ENCODE results near the gene EGLN2. TPM values are rescaled to one million over a fixed set of nuclear protein-coding genes. Genes with fewer than 3 reads are reported as not detected.
"Not testable (repeated sequence)": the region's sequence is repeated elsewhere in the genome, so short reads cannot be mapped to it uniquely, and the experiment has no call there.

EGLN2 gene
- total RNA-seq, 1 donor from 2014 or later: 86.1 TPM

DNA sequence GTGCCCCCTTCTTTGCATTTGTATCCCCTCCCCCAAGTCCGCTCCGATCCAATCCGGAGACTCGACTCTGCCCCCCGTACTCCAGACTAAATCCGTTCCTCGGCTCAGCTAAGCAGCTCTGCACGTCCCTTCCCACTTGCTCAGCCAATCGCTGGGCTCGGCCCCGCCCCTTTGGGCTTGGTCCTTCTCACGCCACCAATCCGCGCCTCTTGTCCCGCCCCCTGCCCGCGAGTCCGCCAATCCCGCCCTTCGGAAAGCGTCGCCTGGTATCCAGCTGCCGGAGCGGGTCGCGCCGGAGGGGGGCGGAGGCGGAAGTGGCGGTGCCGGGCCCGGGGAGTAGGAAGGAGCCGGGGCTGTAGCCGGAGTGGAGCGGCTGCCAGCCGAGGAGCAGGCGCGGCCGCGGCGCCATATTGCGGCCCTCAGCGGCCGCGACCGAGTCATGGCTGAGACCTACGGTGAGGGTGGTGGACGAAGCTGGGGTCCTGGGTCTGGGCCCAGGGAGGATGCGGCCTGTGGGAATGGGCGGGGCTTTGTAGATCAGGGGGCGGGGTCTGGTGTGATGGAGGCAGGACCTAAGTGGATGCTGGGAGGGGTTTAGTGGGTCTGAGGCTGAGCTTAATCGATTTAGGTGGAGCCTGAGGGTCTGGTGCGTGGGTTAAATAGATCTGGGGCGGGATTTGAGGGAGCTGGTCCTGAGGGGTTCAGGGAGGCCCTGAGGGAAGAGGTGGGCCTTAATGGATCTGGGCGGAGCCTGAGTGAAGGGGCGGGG, 20.9 kb upstream of the EGLN2 start, which contains the start of gene RAB4B:
RAB4B (plus strand) TSS at position 311 of the 769 bp plus-strand sequence; CDS start at position 440, 129 bp downstream.
- Histone ChIP-seq H3K36me3 (ENCODE audit: control insufficient read depth, insufficient read depth, low read length) (no peaks in the 10 kb centered on the region), H3K27me3 (ENCODE audit: control insufficient read depth, insufficient read depth, low read length) (no peaks in the 10 kb centered on the region), H3K4me3 (ENCODE audit: low read depth, low read length) (peak within 1 kb of the TSS; percentile 82)
- FAIRE-seq (no peak), DNase-seq (ENCODE audit: low read depth) (peak; percentile 98)
- TF ChIP-seq, protein P1, sequence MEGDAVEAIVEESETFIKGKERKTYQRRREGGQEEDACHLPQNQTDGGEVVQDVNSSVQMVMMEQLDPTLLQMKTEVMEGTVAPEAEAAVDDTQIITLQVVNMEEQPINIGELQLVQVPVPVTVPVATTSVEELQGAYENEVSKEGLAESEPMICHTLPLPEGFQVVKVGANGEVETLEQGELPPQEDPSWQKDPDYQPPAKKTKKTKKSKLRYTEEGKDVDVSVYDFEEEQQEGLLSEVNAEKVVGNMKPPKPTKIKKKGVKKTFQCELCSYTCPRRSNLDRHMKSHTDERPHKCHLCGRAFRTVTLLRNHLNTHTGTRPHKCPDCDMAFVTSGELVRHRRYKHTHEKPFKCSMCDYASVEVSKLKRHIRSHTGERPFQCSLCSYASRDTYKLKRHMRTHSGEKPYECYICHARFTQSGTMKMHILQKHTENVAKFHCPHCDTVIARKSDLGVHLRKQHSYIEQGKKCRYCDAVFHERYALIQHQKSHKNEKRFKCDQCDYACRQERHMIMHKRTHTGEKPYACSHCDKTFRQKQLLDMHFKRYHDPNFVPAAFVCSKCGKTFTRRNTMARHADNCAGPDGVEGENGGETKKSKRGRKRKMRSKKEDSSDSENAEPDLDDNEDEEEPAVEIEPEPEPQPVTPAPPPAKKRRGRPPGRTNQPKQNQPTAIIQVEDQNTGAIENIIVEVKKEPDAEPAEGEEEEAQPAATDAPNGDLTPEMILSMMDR (IDR thresholded peaks at IDR 0.05; ENCODE audit: insufficient read depth, low read length, severe bottlenecking): peak; percentile 3

DNA sequence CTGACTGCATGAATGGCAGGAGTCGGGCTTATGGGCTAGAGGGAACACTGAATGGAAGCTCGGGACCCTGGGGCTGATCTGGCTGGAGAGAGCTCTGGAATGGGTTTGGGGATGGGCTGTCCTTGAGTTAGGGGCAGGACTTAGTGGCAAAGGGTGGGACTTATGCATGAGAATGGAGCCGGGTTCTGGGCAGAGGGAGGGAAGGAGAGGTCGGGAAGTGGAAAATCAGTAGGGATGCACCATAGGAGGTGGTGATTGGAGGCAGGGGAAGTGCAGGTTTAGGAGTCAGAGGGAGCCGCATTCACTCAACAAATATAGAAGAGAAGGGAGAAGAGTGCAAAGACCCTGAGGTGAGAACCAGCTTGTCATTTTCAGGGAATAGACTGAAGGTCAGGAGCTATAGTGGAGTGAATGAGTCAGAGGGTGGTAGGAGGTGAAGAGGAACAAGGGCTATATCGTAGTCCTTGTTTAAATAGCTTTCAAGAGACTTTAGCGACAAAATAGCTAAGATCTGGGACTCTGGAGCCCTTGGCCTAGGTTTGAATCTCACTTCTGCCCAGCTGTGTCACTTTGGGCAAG, 20.2 kb upstream of the EGLN2 start:
- DNase-seq (ENCODE audit: low read depth) (peak; percentile 55), FAIRE-seq (no peak)
- peaks cover 3% of the 10 kb centered on the region for H3K36me3 ChIP-seq (ENCODE audit: control insufficient read depth, insufficient read depth, low read length)
- H3K4me3 ChIP-seq (ENCODE audit: low read depth, low read length): peak overlapping the region; percentile 82
- H3K27me3 ChIP-seq (ENCODE audit: control insufficient read depth, insufficient read depth, low read length): no peaks in the 10 kb centered on the region
- TF ChIP-seq, protein P1 (IDR thresholded peaks at IDR 0.05; ENCODE audit: insufficient read depth, low read length, severe bottlenecking): no peak

DNA sequence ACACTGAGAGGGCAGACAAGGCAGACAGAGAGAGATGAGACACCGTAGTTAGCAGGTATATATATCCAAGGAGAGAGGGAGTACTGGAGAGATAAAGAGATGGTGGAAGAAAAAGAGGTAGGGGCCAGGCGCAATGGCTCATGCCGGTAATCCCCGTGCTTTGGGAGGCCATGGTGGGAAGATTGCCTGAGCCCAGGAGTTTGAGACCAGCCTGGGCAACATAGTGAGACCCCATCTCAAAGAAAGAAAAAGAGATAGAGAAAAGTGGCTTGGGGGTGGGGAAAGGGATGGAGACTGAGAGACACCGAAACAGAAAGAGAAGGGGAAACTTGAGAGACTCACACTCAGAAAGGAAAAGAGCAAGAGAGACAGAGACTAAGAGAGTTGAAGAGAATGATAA, 18.4 kb upstream of the EGLN2 start:
- TF ChIP-seq, protein P1 (IDR thresholded peaks at IDR 0.05; ENCODE audit: insufficient read depth, low read length, severe bottlenecking): no peak
- no peaks in the 10 kb centered on the region for H3K27me3 ChIP-seq (ENCODE audit: control insufficient read depth, insufficient read depth, low read length)
- H3K36me3 ChIP-seq (ENCODE audit: control insufficient read depth, insufficient read depth, low read length): peaks cover 3% of the 10 kb centered on the region
- H3K4me3 ChIP-seq (ENCODE audit: low read depth, low read length): no peak overlapping the region
- FAIRE-seq: no peak
- DNase-seq (ENCODE audit: low read depth): no peak

DNA sequence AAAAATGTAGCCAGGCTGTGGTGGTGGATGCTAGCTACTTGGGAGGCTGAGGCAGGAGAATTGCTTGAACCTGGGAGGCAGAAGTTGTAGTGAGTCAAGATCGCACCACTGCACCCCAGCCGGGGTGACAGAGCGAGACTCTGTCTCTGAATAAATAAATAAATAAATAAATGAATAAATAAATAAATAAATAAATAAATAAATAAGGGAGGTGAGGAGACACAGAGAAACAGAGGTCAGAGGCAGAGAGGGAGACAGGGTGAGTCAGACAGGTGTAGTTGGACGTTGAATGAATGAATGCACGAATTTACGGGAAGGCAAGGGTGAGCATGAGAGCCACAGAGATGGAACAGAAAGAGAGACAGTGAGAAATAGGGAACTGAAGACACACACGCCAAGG, 17.9 kb upstream of the EGLN2 start:
- TF ChIP-seq, protein P1 (IDR thresholded peaks at IDR 0.05; ENCODE audit: insufficient read depth, low read length, severe bottlenecking): no peak
- Histone ChIP-seq H3K27me3 (ENCODE audit: control insufficient read depth, insufficient read depth, low read length) (no peaks in the 10 kb centered on the region), H3K4me3 (ENCODE audit: low read depth, low read length) (no peak overlapping the region), H3K36me3 (ENCODE audit: control insufficient read depth, insufficient read depth, low read length) (peaks cover 3% of the 10 kb centered on the region)
- DNase-seq (ENCODE audit: low read depth) (no peak), FAIRE-seq (no peak)

DNA sequence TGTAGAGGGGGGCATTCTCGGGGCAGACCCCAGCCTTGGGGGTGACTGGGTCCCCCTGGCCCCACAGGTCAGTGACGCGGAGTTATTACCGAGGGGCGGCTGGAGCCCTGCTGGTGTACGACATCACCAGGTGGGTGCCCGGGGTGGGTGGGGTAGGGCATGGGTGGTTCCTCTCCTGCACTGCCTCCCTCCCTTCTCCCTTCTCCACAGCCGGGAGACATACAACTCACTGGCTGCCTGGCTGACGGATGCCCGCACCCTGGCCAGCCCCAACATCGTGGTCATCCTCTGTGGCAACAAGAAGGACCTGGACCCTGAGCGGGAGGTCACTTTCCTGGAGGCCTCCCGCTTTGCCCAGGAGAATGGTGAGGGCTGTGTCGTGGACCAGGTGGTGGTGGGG, 15.3 kb upstream of the EGLN2 start:
- DNase-seq (ENCODE audit: low read depth) (no peak), FAIRE-seq (no peak)
- H3K36me3 ChIP-seq (ENCODE audit: control insufficient read depth, insufficient read depth, low read length): peaks cover 5% of the 10 kb centered on the region
- no peak overlapping the region for H3K4me3 ChIP-seq (ENCODE audit: low read depth, low read length)
- TF ChIP-seq, protein P1 (IDR thresholded peaks at IDR 0.05; ENCODE audit: insufficient read depth, low read length, severe bottlenecking): no peak
- no peaks in the 10 kb centered on the region for H3K27me3 ChIP-seq (ENCODE audit: control insufficient read depth, insufficient read depth, low read length)

DNA sequence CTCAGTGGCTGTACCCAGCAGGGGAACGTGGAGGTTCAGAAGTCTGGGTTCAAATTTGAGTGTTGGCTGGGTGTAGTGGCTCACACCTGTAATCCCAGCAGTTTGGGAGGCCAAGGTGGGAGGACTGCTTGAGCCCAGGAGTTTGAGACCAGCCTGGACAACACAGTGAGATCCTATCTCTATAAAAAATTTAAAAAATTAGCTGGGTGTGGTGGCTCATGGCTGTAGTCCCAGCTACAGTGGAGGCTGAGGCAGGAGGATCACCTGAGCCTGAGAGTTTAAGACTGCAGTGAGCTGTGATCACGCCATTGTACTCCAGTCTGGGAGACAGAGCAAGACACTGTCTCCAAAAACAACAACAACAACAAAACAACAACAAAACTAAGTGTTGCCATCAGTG, 14.8 kb upstream of the EGLN2 start:
- not testable (repeated sequence) for H3K36me3 ChIP-seq (ENCODE audit: control insufficient read depth, insufficient read depth, low read length); DNase-seq (ENCODE audit: low read depth); H3K27me3 ChIP-seq (ENCODE audit: control insufficient read depth, insufficient read depth, low read length); FAIRE-seq; H3K4me3 ChIP-seq (ENCODE audit: low read depth, low read length)

All from bronchial epithelial cell (primary cell).